GM21515 (cell line): Measurements from ENCODE around the gene KRT75.
"Not testable (repeated sequence)": the region's sequence is repeated elsewhere in the genome, so short reads cannot be mapped to it uniquely, and the experiment has no call there.

Experiments
- ATAC-seq: cut with Tn5 transposase; IDR thresholded peaks from one replicate; pipeline ENCODE4 v1.9.1; 2021; ENCODE audit not compliant: unreplicated experiment

Gene KRT75

DNA sequence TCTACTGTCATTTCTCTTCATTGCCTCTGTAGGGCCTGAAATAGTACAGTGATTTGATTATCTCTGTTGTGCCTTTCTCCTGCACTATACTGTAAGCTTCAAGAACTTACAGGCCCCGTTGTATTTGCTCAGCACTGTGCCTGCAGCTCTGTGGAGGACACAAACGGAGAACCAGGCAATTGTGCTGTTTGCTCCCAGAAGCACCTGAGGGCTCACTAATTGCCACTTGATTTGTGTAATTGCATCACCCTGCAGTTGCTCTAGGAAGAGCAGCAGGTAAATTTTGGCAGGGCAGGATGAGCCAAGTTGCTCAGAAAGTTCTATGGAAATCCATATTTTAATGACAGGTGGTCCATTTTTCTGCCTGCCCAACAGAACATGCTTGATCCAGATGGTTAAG is 16.4 kb downstream of the KRT75 start:
- no peak for ATAC-seq

DNA sequence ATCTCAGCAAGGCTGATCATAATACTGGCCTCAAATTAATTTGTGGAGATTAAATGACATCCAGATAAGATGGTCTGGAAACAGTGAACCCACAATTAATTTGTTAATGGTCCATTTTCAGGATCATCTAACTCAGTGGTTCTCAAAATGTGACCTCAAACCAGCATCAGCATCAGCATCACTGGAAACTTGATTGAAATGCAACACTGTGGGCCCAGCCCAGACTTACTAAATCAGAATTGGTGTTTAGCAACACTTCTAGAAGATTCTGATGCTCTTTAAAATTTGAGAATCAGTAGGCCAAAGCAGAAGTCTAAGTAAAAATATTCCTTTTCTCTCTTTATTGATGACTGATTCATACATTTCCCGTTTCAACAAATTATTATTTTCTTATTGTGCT is 17.4 kb downstream of the KRT75 start:
- no peak for ATAC-seq

DNA sequence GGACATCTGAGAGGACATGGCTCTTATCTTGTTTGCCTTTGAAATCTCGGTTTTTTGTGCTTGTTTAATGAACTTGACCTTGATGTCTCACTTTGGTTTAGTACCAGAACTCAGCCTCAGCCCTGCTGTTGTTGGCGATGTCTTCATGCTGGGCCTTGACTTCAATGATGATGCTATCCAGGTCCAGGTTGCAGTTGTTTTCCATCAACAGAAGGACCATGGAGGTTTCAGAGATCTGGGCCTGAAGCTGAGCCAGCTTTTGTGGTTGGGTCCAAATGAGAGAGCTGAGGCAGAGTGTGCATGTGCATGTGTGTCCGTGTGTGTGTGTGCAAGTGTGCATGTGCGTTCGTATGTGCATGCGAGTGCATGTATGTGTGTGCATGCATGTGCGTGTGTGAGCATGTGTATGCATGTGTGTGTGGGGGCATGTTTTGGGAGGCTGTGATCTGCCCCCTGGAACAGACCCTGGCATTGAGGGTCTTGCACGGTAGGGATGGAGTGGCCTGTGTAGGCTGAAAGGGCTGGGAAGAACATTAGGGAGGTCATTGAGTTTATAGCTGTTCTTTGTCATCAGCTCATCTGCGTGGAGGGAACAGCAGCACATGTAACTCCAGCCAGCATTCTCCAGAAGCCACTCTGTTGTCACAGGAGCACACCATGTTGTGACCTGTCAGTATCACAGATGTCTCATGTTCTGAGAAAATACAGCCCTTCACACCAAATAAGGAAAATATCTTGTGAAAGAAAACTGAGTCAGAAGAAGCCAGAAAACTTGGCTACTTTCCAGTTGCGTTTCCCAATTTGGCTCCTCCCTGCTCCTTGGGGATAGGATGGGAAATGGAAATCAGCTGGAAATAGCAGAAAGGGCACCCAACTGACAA is 18.1 kb downstream of the KRT75 start:
- ATAC-seq, result no peak

DNA sequence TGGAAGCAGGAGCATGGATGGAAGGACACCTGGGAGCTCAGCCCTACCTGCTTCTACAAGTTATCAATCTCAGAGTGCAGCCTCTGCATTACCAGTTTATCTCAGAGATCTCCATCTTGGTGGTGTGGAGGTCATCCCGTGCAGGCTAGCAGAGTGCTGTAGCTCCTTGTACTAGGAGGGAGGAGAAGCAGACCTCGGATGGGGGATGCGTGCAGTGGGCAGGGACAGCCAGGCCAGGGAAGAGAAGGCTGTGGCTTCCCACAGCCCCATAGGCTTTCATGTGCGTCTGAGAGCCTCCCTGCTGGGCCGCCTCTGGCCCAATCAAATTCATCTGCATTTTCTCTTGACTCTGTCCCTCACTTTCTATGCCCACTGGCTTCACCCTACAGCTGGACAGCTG is 19.2 kb downstream of the KRT75 start:
- no peak for ATAC-seq

DNA sequence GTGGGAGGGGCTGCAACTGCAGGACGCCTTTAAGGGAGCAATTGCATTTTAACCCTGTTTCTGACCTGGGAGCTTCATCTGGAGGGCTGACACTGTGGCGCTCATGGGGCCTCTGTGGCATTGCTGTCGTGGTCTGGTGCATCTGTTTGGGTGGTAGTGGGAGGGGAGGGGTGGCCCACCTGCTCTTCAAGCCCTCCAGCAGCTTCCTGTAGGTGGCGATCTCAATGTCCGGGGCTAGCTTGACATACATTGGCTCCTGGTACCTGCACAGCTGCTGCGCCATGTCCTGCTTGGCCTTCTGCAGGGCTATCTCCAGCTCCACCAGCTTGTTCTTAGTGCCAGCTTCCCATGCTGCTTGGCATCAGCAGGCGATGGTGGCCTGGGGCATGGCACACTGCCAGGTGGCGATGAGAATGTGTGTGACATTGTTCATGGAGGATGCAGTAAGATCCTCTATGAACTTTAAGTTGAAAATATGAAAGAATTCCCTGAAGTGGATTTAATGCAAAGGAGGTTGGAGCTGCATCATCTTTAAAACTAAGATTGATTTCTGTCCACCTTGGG is 20.3 kb downstream of the KRT75 start:
- no peak for ATAC-seq

DNA sequence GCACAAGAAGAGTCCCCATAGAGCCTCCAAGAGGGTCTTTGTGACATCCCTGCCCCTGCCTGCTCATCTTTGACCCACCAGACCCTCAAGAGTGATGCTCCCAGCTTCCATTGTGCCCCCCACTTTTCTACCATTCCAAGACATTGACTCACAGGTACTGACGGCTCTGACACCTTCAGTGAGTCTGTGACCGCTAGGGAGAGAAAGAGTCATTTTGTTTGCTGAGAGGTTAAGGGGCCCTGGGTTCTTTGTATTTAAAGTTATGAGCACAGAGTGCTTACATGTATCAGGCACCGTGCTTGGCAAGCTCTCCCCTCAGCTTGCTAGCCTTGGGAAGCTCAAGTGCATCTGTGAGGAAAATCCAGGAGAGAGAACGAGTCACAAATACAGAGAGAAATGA is 21.0 kb downstream of the KRT75 start:
- no peak for ATAC-seq

DNA sequence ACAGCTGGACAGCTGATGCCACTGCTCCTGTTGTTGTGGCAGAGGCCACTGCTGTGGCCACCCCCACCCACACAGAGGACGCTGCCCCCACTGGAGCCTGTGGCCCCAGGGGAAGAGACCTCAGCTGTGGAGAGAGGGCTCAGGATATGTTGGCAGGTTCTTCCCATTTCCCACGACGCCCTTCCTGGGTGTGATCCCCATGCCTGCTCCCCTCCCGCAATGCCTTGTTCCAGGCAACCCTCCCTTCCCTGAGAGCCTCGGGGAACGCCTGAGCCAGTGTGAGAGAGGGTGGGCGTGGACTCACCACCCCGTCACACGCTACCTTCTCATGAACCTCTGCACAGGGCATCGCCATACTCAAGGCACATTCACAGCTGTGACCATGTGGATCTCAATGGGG is 22.4 kb downstream of the KRT75 start:
- no peak for ATAC-seq

DNA sequence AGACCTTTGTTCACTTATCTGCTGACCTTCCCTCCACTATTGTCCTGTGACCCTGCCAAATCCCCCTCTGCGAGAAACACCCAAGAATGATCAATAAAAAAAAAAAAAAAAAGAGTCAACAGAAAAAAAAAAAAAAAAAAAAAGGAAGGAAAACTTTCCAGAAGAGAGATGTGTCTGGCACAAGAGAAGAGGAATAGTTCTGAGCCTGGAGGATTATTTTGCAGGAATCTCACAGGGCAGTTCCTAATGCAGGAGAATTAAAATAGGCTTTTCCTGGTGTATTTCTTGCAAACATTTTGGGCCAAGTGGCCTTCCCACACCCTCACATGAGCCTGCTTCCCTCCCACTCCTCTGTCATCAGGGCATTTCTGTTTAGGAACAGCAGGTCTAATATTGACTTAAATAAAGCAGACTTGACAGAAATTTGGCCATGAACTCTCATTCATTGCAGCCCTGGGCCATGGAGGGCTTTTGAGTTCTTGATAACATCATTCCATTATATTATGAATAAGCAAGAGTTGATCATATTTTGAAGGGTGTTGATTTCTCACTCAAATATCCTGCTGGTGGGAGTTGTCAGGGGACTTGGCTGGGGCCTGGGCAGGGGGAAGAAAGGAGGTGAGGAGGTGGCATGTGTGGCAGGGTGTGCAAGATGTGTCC is 23.5 kb downstream of the KRT75 start:
- not testable (repeated sequence) for ATAC-seq

DNA sequence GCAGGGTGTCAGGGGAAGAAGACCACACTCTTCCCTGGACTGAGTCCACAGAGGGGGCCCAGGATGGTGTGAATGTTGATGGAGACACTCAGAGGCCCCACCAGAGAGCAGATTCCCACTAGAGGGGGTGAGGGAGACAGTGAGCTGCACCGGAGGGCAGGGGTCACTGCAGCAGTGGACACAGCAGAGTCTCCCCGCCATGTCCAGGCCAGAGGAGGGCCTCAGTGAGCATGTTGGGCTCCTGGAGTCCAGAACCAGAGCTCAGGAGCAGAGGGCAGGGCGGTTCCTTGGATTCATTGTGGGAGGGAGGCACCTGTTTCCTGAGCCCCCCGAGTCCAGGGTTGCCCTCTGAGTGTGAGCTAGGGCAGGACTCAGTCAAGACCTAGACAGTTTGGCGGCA is 26.3 kb downstream of the KRT75 start:
- no peak for ATAC-seq

DNA sequence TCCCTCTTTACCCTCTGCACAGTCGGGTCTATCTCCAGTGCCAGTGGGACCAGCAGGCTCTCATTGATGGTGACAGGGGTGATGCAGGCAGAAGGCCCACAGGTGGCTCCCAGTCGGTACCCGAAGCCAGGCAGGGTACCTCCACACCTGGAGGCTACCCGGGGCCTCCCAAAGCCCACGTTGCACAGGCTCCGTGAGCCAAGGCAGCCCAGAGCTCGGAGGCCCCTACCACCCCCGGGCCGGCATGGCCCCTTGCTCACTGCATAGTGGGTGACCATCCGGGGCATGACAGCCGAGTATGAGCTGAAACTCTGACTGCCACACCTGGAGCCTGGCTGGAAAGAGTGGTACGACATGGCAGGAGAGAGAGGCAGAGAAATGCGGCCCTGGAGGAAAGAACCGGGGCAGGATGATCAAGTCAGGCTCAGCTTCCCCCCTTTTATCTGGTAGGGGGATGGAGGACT is 28.2 kb downstream of the KRT75 start, which contains the start of gene KRT82:
TSS of gene KRT82 (minus strand) at position 414 of the 464 bp plus-strand sequence. CDS start at position 356, 58 bp downstream.
- no peak for ATAC-seq

DNA sequence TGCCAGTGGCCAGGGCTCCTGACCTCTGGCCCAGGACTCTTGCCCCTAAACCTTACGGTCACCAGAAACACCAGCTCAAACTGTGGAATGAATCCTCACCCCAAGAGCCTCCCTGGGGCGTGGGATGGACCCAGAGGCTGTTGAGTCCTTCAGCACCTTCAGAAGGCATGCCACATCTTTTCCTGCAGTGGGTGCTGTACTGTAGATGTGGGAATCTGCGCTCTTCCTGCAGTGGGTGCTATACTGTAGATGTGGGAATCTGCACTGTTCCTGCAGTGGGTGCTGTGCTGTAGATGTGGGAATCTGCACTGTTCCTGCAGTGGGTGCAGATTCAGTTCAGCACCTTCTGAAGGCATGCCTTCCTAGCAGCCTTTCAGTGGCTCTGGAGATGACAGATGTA is 29.2 kb downstream of the KRT75 start:
- no peak for ATAC-seq

DNA sequence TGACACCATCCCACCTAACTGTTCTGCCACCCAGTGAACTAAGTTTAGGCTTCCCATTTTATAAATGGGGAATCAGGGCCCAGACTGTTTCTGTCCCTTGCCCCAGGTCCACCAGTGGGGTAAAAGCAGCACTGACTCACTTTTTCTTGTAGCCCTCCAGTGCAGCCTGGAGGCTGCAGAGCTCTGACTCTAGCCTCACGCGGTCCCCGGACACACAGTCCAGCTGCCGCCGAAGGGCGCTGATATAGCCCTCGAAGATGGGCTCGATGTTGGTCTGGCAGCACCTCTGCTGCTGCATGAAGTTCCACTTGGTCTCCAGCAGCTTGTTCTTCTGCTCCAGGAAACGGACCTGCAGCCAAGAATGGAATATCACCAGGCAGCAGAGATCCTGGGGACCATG is 30.6 kb downstream of the KRT75 start:
- no peak for ATAC-seq

DNA sequence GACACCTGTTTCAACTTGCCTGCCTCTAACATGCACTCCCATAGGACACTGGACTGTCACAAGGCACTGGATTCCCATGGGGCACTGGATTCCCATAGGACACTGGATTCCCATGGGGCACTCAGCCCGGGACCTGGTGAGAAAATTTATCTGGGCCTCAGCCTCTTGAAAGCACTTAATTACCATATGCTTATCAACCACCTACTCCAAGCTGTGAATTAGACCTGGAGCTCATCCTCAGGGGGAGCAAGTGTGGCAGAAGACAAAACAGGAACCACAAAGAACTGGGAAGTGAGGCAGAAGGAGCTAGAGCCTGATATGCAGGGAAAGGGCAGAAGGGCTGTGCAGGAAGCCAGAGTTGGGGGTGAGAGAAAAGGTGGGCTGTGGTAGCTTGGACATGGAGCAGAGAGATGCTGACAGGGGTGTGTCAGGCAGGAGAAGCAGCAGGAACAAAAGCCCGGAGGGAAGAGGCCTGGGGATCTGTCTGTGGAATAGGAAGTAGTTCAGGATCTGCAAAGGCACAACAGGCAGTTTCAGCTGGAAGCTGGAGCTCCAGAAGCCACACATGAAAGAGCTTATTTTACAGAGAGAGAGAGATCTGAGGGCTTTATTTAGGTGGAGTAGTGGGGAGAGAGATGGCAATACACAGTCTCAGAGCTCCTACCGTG is 31.2 kb downstream of the KRT75 start:
- ATAC-seq, result no peak

DNA sequence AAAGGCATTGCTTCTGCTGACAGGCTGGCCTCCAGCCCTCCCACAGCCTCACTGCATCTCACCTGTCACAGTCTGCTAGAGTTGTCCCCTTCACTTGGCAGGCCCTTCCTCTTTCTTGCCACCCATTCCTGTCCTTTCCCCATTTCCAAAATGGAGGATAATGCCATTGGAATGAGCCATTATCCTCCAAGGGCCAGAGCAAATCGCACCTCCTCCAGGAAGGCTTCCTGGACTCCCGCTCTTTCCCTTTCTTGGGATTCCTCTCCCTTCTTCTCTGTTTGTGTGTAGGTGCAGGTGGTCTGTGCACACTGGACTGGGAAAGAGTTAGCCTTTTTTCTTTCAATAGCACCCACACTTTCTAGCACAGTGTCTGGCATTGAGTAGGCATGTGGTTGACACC is 31.8 kb downstream of the KRT75 start:
- no peak for ATAC-seq

DNA sequence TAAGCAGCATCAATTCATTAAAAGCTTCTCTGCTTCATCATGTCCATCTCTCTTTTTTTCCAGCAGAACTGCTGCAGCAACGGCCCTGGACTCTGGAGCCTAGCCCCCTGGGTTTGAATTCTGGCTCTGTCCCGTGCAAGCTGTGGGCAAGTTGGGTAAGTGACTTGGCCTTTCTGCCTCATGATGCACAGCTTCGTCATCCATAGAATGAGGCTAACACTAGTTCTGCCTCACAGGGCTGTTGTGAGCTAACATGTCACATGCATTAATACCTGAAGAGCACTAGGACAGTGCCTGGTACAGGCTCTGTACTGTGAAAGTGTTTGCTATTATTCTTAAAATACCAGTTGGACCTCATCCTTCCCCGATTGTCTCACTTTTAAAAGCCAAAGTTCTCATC is 32.2 kb downstream of the KRT75 start:
- no peak for ATAC-seq

DNA sequence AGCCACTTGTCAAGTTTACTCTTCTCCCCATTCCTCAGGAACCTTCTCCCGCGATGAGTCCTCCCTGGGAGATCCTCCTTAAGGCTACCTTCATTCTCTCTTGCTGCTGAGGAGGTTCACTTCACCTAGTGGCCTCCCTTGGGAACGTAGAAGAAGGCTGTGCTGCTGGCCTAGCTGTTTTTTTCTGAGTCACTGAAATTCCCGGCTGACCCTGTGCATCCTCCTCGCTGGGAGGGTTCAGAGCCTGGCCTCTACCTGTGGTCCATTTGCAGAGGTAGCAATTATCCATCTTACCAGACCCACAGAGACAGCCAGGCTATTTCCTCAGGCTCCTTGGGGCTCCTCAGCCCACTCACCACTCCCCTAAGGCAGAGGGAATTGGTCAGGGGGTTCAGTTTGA is 32.6 kb downstream of the KRT75 start:
- no peak for ATAC-seq

DNA sequence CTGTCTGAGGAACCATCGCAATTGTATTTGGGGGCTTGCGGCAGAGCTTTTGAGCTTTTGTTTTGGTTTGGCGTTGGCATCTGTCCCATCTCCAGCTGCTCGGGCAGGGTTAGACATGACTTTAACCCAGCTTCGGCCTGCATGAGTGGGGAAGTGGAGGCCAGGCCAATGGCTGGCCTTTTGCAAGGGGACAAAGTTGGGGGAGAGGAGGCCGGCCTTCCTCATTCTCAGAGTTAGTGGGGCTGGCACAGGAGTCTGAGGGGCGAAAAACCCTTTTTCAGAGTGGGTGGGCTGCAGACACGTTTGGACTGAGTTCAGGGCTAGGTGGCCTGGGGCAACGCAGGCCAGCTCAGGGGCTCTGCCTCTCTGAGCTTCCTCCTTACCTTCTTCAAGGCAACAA is 33.3 kb downstream of the KRT75 start:
- no peak for ATAC-seq

DNA sequence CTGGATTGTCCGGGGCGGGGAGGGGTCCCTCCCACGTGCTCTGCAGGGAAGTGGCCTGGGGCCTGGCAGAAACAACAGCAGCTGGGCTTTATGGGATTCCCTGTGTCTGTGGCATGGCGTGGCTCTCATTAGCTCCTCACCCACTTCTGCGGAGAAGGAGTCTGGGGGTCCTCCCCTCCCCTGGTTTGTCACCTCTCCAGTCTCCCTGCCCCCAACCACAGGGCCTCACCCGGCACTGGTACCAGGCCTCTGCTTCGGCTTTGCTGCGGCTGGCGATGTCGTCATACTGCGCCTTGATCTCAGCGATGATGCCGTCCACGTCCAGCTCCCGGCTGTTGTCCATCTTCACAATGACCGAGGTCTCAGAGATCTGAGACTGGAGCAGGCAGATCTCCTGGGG is 34.4 kb downstream of the KRT75 start:
- ATAC-seq, result no peak

DNA sequence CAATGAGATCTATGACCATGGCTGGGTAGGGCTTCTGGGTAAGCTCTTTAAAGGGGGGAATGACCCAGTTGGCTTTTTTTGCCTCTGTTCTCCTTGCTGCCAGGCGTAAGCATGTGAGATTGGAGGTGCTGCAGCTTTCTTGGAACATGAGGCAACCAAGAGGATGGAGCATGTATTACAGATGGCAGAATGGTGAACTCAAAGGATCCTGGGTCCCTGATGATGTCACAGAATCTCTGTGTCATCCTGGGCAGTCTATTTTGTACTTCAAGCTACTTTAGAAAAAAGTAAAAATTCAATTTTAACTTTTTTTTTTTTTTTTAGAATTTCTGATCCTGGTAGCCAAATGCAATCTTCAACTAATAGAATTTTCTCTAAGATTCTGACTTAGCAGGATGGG is 36.0 kb downstream of the KRT75 start:
- ATAC-seq, result no peak

DNA sequence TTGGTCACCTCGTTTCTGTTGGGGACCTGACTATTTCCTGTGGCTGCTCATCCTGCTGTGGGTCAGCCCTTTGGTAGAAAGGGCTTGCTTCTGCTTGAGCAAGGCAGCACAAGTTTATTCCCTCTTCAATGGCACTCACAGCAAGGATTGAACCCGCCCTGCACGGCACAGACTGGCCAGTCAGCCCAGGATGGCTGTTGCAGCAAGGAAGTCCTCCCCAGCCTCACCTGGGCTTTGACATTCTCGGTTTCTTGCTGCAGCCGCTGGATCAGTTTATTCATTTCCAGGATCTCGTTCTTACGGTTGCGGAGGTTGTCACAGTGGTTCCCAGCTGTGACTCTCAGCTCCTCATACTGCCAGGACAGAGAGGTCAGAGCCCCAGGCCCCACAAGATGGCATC is 37.5 kb downstream of the KRT75 start:
- ATAC-seq, result no peak

DNA sequence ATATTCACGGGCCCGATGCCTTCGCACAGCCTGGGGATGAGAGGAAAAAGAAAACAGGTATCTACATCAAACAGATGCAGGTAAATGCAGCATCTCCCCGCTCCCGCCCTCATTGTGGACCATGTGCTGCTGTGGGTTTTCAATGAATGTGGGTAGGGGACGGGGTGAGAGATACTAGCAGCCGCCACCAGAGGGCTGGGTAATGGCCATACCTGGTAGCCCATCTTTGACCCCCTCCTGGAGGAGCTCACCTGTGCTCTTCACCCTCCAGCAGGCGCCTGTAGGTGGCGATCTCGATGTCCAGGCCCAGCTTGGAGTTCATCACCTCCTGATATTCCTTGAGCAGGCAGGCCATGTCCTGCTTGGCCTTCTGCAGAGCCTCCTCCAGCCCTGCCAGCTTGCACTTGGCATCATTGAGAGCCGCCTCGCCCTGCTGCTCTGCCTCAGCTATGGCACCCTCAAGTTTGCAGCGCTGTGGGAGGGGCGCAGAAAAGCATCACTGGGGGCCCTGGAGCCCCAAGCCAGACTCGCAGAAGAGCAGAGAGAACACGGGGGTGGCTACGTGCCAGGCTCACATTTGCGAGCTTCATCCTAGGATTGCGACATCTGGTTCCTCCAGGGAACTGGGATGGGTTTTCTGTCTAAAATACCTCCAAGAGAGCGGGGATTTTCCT is 38.3 kb downstream of the KRT75 start:
- ATAC-seq, result no peak
